ENCODE results near the gene ZBTB20.

DNA sequence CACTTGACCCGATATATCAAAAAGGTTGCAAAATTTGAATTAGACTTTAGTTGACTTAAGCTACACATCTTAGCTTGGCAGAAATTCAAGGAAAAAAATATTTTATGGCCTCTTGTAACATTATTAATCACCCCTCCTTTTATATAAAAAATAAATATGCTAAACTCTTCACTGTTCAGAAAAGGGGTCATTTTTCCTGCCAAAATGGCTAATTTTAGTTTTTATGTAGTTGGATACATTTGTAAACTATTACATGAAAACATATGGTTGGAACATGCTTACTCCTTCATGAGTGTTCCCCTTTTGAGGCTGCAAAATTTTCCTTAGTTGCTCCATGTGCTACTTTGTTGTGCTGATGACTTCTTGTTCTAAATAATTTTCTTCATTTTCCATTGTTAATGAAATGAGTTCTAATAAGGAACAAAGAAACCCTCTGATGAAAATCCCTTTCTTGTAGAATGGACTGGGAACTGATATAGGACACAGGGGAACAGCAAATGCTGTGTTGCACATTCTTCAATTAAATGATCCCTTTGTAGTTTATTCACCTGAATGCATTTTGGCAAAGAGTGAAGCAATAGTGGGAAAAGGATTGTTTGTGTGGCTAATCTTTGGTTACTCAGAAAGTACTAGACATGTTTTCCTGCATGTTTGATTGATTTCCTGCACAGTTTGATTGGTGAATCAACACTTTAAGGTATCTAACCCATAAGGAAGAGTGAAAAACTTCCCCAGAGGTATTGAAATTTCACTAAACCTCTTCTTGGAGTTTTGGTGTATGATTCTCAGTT lies 503.9 kb downstream of the ZBTB20 start:
- TF ChIP-seq, protein P1, sequence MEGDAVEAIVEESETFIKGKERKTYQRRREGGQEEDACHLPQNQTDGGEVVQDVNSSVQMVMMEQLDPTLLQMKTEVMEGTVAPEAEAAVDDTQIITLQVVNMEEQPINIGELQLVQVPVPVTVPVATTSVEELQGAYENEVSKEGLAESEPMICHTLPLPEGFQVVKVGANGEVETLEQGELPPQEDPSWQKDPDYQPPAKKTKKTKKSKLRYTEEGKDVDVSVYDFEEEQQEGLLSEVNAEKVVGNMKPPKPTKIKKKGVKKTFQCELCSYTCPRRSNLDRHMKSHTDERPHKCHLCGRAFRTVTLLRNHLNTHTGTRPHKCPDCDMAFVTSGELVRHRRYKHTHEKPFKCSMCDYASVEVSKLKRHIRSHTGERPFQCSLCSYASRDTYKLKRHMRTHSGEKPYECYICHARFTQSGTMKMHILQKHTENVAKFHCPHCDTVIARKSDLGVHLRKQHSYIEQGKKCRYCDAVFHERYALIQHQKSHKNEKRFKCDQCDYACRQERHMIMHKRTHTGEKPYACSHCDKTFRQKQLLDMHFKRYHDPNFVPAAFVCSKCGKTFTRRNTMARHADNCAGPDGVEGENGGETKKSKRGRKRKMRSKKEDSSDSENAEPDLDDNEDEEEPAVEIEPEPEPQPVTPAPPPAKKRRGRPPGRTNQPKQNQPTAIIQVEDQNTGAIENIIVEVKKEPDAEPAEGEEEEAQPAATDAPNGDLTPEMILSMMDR (IDR thresholded peaks at IDR 0.05; ENCODE audit: borderline replicate concordance, extremely low read depth, low read length, poor library complexity, severe bottlenecking): no peak
- no peak for TF ChIP-seq EZH2 (IDR thresholded peaks at IDR 0.05; ENCODE audit: borderline replicate concordance, low read depth, low read length, severe bottlenecking)

Measured in DND-41 (cell line).